Osteocyte (in vitro differentiated cells): ENCODE measurements around the gene BMAL1. TPM values are rescaled to one million over a fixed set of nuclear protein-coding genes. Genes with fewer than 3 reads are reported as not detected.
A peak's percentile ranks its signal among the peaks of the same experiment; 100 is the strongest.

Experiments used
- DNase-seq: peaks from one replicate; pipeline ENCODE4 v3.0.0; 2021; ENCODE audit warnings: mixed read lengths; ENCODE audit not compliant: unreplicated experiment; ENCODE audit errors: extremely low spot score
- H3K27ac Mint-ChIP-seq: one replicate; pipeline ENCODE4 v1.8.0; 2021; ENCODE audit warnings: mild to moderate bottlenecking, mixed read lengths; ENCODE audit not compliant: unreplicated experiment
- H3K27me3 Mint-ChIP-seq: one replicate; pipeline ENCODE4 v1.8.0; 2021; ENCODE audit warnings: mixed read lengths; ENCODE audit not compliant: unreplicated experiment
- H3K36me3 Mint-ChIP-seq: one replicate; pipeline ENCODE4 v1.8.0; 2021; ENCODE audit warnings: mixed read lengths; ENCODE audit not compliant: unreplicated experiment
- H3K4me1 Mint-ChIP-seq: one replicate; pipeline ENCODE4 v1.8.0; 2021; ENCODE audit warnings: mixed read lengths; ENCODE audit not compliant: unreplicated experiment
- H3K4me3 Mint-ChIP-seq: one replicate; pipeline ENCODE4 v1.8.0; 2021; ENCODE audit warnings: mild to moderate bottlenecking, moderate library complexity, mixed read lengths; ENCODE audit not compliant: unreplicated experiment
- H3K9me3 Mint-ChIP-seq: one replicate; pipeline ENCODE4 v1.8.0; 2021; ENCODE audit warnings: mixed read lengths; ENCODE audit not compliant: unreplicated experiment
- CTCF ChIP-seq: fragments of 200-600 bp; sonication (generic); IDR thresholded peaks from 2 replicates; pipeline ENCODE4 v1.5.0; 2021; ENCODE audit warnings: antibody characterized with exemption, mild to moderate bottlenecking, moderate library complexity
- total RNA-seq: library from RNA; stranded (reverse); gene quantifications from 2 replicates; pipeline ENCODE4 v1.2.1, GENCODE V29; 2021

BMAL1 gene
- total RNA-seq, 1 donor from 2014 or later, result 25.3 TPM

- H3K36me3 Mint-ChIP-seq, result peaks cover 4% of the 10 kb centered on the region
- peak overlapping the region; percentile 95 for H3K27ac Mint-ChIP-seq
- H3K4me3 Mint-ChIP-seq, result peak overlapping the region; percentile 73
- DNase-seq, result no peak
- no peaks in the 10 kb centered on the region for H3K27me3 Mint-ChIP-seq
- peaks cover 35% of the 10 kb centered on the region for H3K4me1 Mint-ChIP-seq
- no peaks in the 10 kb centered on the region for H3K9me3 Mint-ChIP-seq
- TF ChIP-seq CTCF, result no peak
Observed at GRCh38 chr11:13339195-13340153, 61.9 kb downstream of the BMAL1 start.

- H3K4me1 Mint-ChIP-seq, result peaks cover 33% of the 10 kb centered on the region
- no peak for TF ChIP-seq CTCF
- H3K9me3 Mint-ChIP-seq, result no peaks in the 10 kb centered on the region
- H3K27me3 Mint-ChIP-seq, result no peaks in the 10 kb centered on the region
- DNase-seq, result no peak
- peaks cover 4% of the 10 kb centered on the region for H3K36me3 Mint-ChIP-seq
- H3K4me3 Mint-ChIP-seq, result no peak overlapping the region
- H3K27ac Mint-ChIP-seq, result no peak overlapping the region
Observed at GRCh38 chr11:13341026-13341425, 63.4 kb downstream of the BMAL1 start.

GRCh38 chr11:13343067-13343466 is 65.5 kb downstream of the BMAL1 start:
- H3K27ac Mint-ChIP-seq, result no peak overlapping the region
- H3K27me3 Mint-ChIP-seq, result no peaks in the 10 kb centered on the region
- TF ChIP-seq CTCF, result no peak
- no peak for DNase-seq
- H3K4me3 Mint-ChIP-seq, result no peak overlapping the region
- H3K36me3 Mint-ChIP-seq, result peaks cover 4% of the 10 kb centered on the region
- peaks cover 24% of the 10 kb centered on the region for H3K4me1 Mint-ChIP-seq
- no peaks in the 10 kb centered on the region for H3K9me3 Mint-ChIP-seq

GRCh38 chr11:13343931-13344717 is 66.5 kb downstream of the BMAL1 start:
- TF ChIP-seq CTCF, result peak; percentile 84

GRCh38 chr11:13344818-13345217 is 67.2 kb downstream of the BMAL1 start:
- no peak for TF ChIP-seq CTCF
- H3K4me1 Mint-ChIP-seq, result peaks cover 7% of the 10 kb centered on the region
- no peaks in the 10 kb centered on the region for H3K27me3 Mint-ChIP-seq
- DNase-seq, result no peak
- H3K4me3 Mint-ChIP-seq, result no peak overlapping the region
- no peaks in the 10 kb centered on the region for H3K9me3 Mint-ChIP-seq
- peaks cover 4% of the 10 kb centered on the region for H3K36me3 Mint-ChIP-seq
- no peak overlapping the region for H3K27ac Mint-ChIP-seq

More at GRCh38 chr11:13343931-13344717, 66.5 kb downstream of the BMAL1 start:
- Mint-ChIP-seq H3K4me1 (peaks cover 13% of the 10 kb centered on the region), H3K9me3 (no peaks in the 10 kb centered on the region), H3K27ac (no peak overlapping the region), H3K36me3 (peaks cover 4% of the 10 kb centered on the region), H3K27me3 (no peaks in the 10 kb centered on the region), H3K4me3 (no peak overlapping the region)
- no peak for DNase-seq
